Neuronal stem cell (in vitro differentiated cells): ENCODE measurements around the gene PDXP.

Experiments used
- DNase-seq: peaks from one replicate; pipeline ENCODE4 v3.0.0-alpha.2; 2013; ENCODE audit warnings: low spot score
- H2AFZ ChIP-seq: one replicate; pipeline ENCODE4 v1.6.1; 2013; ENCODE audit warnings: mild to moderate bottlenecking, low read length, inconsistent platforms
- H2AK5ac ChIP-seq: 2 replicates; pipeline ENCODE4 v1.6.1; 2013; ENCODE audit warnings: low read depth, mild to moderate bottlenecking, inconsistent platforms, low read length, moderate library complexity, mixed read lengths
- H2BK120ac ChIP-seq: 2 replicates; pipeline ENCODE4 v1.6.1; 2013; ENCODE audit warnings: low read depth, mild to moderate bottlenecking, inconsistent platforms, low read length, moderate library complexity, mixed read lengths
- H2BK12ac ChIP-seq: one replicate; pipeline ENCODE4 v1.6.1; 2013; ENCODE audit warnings: low read length, inconsistent platforms
- H2BK15ac ChIP-seq: 2 replicates; pipeline ENCODE4 v1.6.1; 2013; ENCODE audit warnings: mild to moderate bottlenecking, low read length, inconsistent platforms, mixed read lengths
- H2BK5ac ChIP-seq: one replicate; pipeline ENCODE4 v1.6.1; 2013; ENCODE audit warnings: inconsistent platforms, mild to moderate bottlenecking, low read length, moderate library complexity
- H3K14ac ChIP-seq: one replicate; pipeline ENCODE4 v1.6.1; 2013; ENCODE audit warnings: low read length, inconsistent platforms
- H3K18ac ChIP-seq: 2 replicates; pipeline ENCODE4 v1.6.1; 2013; ENCODE audit warnings: low read length, inconsistent platforms
- H3K23ac ChIP-seq: 2 replicates; pipeline ENCODE4 v1.6.1; 2013; ENCODE audit warnings: low read depth, mild to moderate bottlenecking, mixed read lengths, low read length, inconsistent platforms; ENCODE audit not compliant: poor library complexity
- H3K27ac ChIP-seq: replicated peaks from 3 replicates; pipeline ENCODE4 v1.5.1; 2013; ENCODE audit warnings: low read length, inconsistent platforms
- H3K27me3 ChIP-seq, 3 experiments: 2 replicates each; pipeline ENCODE4 v1.6.1; 2013; ENCODE audit warnings: low read length in 3 of 3, mild to moderate bottlenecking in 2 of 3, inconsistent platforms in 1 of 3, low read depth in 1 of 3, mixed read lengths in 1 of 3, moderate library complexity in 1 of 3; ENCODE audit not compliant: control insufficient read depth in 3 of 3, insufficient read depth in 3 of 3
- H3K36me3 ChIP-seq, 2 donors: replicated peaks in 1 of 2; 2 replicates each; pipeline ENCODE4 v1.6.1; 2013; ENCODE audit warnings: low read length in 2 of 2; ENCODE audit not compliant: control insufficient read depth in 2 of 2, insufficient read depth in 2 of 2
- H3K4ac ChIP-seq: 2 replicates; pipeline ENCODE4 v1.6.1; 2013; ENCODE audit warnings: inconsistent platforms, mild to moderate bottlenecking, low read length, moderate library complexity
- H3K4me1 ChIP-seq, 2 donors: 1 replicate in 1 of 2; 2 replicates in 1 of 2; pipeline ENCODE4 v1.6.1; 2013; ENCODE audit warnings: low read length in 2 of 2, low read depth in 1 of 2; ENCODE audit not compliant: control insufficient read depth in 2 of 2, insufficient read depth in 1 of 2
- H3K4me2 ChIP-seq: one replicate; pipeline ENCODE4 v1.6.1; 2013; ENCODE audit warnings: mild to moderate bottlenecking, low read length, inconsistent platforms; ENCODE audit not compliant: insufficient read depth, poor library complexity, severe bottlenecking
- H3K4me3 ChIP-seq, 2 donors: 2 replicates each; pipeline ENCODE4 v1.5.1; 2013; ENCODE audit warnings: low read length in 2 of 2, mild to moderate bottlenecking in 2 of 2, inconsistent platforms in 1 of 2, moderate library complexity in 1 of 2
- H3K79me1 ChIP-seq: one replicate; pipeline ENCODE4 v1.6.1; 2013; ENCODE audit warnings: low read depth, mild to moderate bottlenecking, inconsistent platforms, low read length, moderate library complexity
- H3K9ac ChIP-seq: one replicate; pipeline ENCODE4 v1.6.1; 2013; ENCODE audit warnings: mild to moderate bottlenecking, low read depth, low read length, inconsistent platforms; ENCODE audit not compliant: poor library complexity
- H3K9me3 ChIP-seq, 2 donors: replicated peaks in 1 of 2; 2 replicates each; pipeline versions ENCODE3 to v1.6.1; 2013; ENCODE audit warnings: low read length in 2 of 2, mild to moderate bottlenecking in 2 of 2, inconsistent platforms in 1 of 2, low read depth in 1 of 2, mixed read lengths in 1 of 2, moderate library complexity in 1 of 2; ENCODE audit not compliant: control insufficient read depth in 2 of 2, insufficient read depth in 1 of 2
- H4K8ac ChIP-seq: one replicate; pipeline ENCODE4 v1.6.1; 2013; ENCODE audit warnings: low read depth, mild to moderate bottlenecking, inconsistent platforms, low read length, moderate library complexity
- H4K91ac ChIP-seq: one replicate; pipeline ENCODE4 v1.6.1; 2013; ENCODE audit warnings: low read length, low read depth, mild to moderate bottlenecking, inconsistent platforms; ENCODE audit not compliant: poor library complexity
- WGBS, 2 donors: extraction: QIAGEN DNeasy Blood & Tissue Kit; methylation state at CpG; one replicate each; pipeline ENCODE4 v1.1.7; 2013; ENCODE audit warnings: missing lambda C conversion rate in 2 of 2, mixed read lengths in 1 of 2; ENCODE audit not compliant: insufficient read length in 2 of 2, insufficient replicate concordance in 1 of 2; ENCODE audit errors: extremely low coverage in 2 of 2; 5-methylcytosine and 5-hydroxymethylcytosine counted together

The PDXP gene

GRCh38 chr22:37638391-37639069 is 20.0 kb upstream of the PDXP start:
- Histone ChIP-seq H3K4me1 (peaks cover 24 to 30% of the 10 kb centered on the region in 2 donors), H2AFZ (peak overlapping the region; percentile 95), H2AK5ac (peak overlapping the region; percentile 63), H2BK12ac (no peak overlapping the region), H3K4me3 (peak overlapping the region in 1 of 2 donors; percentile 58), H3K27me3 (no peaks in the 10 kb centered on the region), H2BK15ac (peak overlapping the region; percentile 98), H3K36me3 (peaks cover 1 to 12% of the 10 kb centered on the region in 2 donors), H3K18ac (peak overlapping the region; percentile 86), H3K14ac (no peak overlapping the region), H4K8ac (no peak overlapping the region), H3K4ac (no peak overlapping the region), H4K91ac (no peak overlapping the region), H2BK120ac (no peak overlapping the region), H3K27ac (peak overlapping the region; percentile 28), H2BK5ac (no peak overlapping the region), H3K9ac (peak overlapping the region; percentile 50), H3K9me3 (no peaks in the 10 kb centered on the region), H3K23ac (no peak overlapping the region), H3K4me2 (peak overlapping the region; percentile 80), H3K79me1 (no peaks in the 10 kb centered on the region)
- no peak for DNase-seq
- no CpG with 5 or more reads among the region's 11 CpGs for WGBS, 2 donors

- Histone ChIP-seq H3K9ac (peak within 1 kb of the TSS; percentile 94), H3K27me3 (no peaks in the 10 kb centered on the region), H2BK15ac (peak within 1 kb of the TSS; percentile 98), H3K4me1 (peaks cover 19 to 25% of the 10 kb centered on the region in 2 donors), H3K36me3 (peaks cover 2 to 15% of the 10 kb centered on the region in 2 donors), H4K8ac (no peak within 1 kb of the TSS), H3K27ac (peak within 1 kb of the TSS; percentile 28), H2BK12ac (peak within 1 kb of the TSS; percentile 53), H3K4me2 (peak within 1 kb of the TSS; percentile 80), H2BK120ac (peak within 1 kb of the TSS; percentile 35), H3K4ac (no peak within 1 kb of the TSS), H3K4me3 (peak within 1 kb of the TSS; percentile 58 to 81), H2BK5ac (peak within 1 kb of the TSS; percentile 19), H2AK5ac (peak within 1 kb of the TSS; percentile 98), H2AFZ (peak within 1 kb of the TSS; percentile 95), H3K23ac (peak within 1 kb of the TSS; percentile 90), H4K91ac (peak within 1 kb of the TSS; percentile 86), H3K14ac (peak within 1 kb of the TSS; percentile 49), H3K9me3 (no peaks in the 10 kb centered on the region), H3K79me1 (no peaks in the 10 kb centered on the region), H3K18ac (peak within 1 kb of the TSS; percentile 96)
- DNase-seq: no peak
- no CpG with 5 or more reads among the region's 57 CpGs for WGBS, 2 donors
Measured at GRCh38 chr22:37639070-37639760, 19.3 kb upstream of the PDXP start, which contains the start of gene SH3BP1. Gene SH3BP1, plus strand, starts transcription at chr22:37639669. Its CDS starts 119 bp downstream, at chr22:37639788.

- H3K14ac ChIP-seq: peak overlapping the region; percentile 49
- no peak overlapping the region for H4K91ac ChIP-seq
- H3K9ac ChIP-seq: peak overlapping the region; percentile 94
- H2BK120ac ChIP-seq: peak overlapping the region; percentile 35
- peak overlapping the region; percentile 58 to 81 for H3K4me3 ChIP-seq
- H4K8ac ChIP-seq: no peak overlapping the region
- no peak overlapping the region for H3K27ac ChIP-seq
- H3K4ac ChIP-seq: no peak overlapping the region
- peaks cover 5 to 19% of the 10 kb centered on the region in 2 donors for H3K36me3 ChIP-seq
- H3K4me2 ChIP-seq: peak overlapping the region; percentile 80
- H2AFZ ChIP-seq: peak overlapping the region; percentile 95
- H2BK15ac ChIP-seq: peak overlapping the region; percentile 98
- peak overlapping the region; percentile 96 for H3K18ac ChIP-seq
- no peak for DNase-seq
- no peaks in the 10 kb centered on the region for H3K9me3 ChIP-seq
- no CpG with 5 or more reads among the region's 27 CpGs for WGBS, 2 donors
- peak overlapping the region; percentile 19 for H2BK5ac ChIP-seq
- H3K4me1 ChIP-seq: peaks cover 13 to 17% of the 10 kb centered on the region in 2 donors
- peak overlapping the region; percentile 53 for H2BK12ac ChIP-seq
- H3K23ac ChIP-seq: peak overlapping the region; percentile 90
- H2AK5ac ChIP-seq: peak overlapping the region; percentile 98
- H3K79me1 ChIP-seq: no peaks in the 10 kb centered on the region
- no peaks in the 10 kb centered on the region for H3K27me3 ChIP-seq
Measured at GRCh38 chr22:37639771-37640590, 18.5 kb upstream of the PDXP start.
